T-helper 1 cell treated with Interleukin-12 subunit alpha and Interleukin-12 subunit beta and Interleukin-4 antibody, amounts not matched to agents 30 μg/mL and 1 μg/mL, for 36 hours (primary cell): ENCODE data around the gene PRRC2B.

Experiments
- H3K27ac Mint-ChIP-seq: one replicate; pipeline ENCODE4 v1.8.0; 2021; ENCODE audit warnings: mild to moderate bottlenecking, mixed read lengths
- H3K27me3 Mint-ChIP-seq: one replicate; pipeline ENCODE4 v1.8.0; 2021; ENCODE audit warnings: low read depth, mixed read lengths
- H3K36me3 Mint-ChIP-seq: one replicate; pipeline ENCODE4 v1.8.0; 2021; ENCODE audit warnings: low read depth, mixed read lengths
- H3K4me1 Mint-ChIP-seq: one replicate; pipeline ENCODE4 v1.8.0; 2021; ENCODE audit warnings: low read depth, mixed read lengths
- H3K4me3 Mint-ChIP-seq: one replicate; pipeline ENCODE4 v1.8.0; 2021; ENCODE audit warnings: mild to moderate bottlenecking, moderate library complexity, mixed read lengths
- H3K9me3 Mint-ChIP-seq: one replicate; pipeline ENCODE4 v1.8.0; 2021; ENCODE audit warnings: mixed read lengths

The PRRC2B gene

DNA sequence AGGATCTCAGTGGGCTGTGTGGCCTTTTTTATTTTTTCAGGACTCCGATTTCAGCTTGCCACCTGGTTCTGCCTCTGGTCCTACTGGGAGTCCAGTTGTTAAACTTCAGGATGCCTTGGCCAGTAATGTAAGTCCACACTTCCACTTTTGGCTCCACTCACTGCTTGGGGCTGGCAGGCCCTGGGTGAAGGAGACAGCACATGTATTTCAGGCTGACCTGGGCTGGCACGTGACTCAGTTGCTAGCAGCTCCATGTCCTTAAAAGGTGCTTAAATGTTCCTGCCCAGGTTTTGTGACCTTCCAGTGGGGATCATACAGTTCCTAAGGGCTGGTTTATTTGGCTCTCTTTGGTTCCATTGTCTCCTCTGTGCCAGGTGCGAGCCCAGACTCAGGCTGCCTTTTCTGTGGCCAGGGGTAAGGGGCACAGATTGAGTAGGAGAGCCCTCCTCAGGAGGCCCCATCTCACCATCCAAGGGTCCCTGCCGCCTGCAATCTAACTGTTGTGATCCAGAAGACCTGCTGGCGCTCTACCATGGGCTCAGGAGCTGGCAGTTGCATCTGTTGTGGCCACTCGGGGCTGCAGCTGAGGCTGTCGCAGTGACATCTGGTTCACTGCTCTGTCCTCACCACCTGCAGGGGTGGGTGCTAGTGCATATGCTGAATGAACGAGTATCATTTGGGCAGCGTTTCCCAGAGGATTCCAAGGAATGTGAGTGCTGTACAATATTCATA is 89.6 kb downstream of the PRRC2B start:
- Mint-ChIP-seq H3K27me3 (no peaks in the 10 kb centered on the region), H3K9me3 (no peaks in the 10 kb centered on the region), H3K36me3 (peaks cover 48% of the 10 kb centered on the region), H3K4me3 (no peak overlapping the region), H3K4me1 (peaks cover 3% of the 10 kb centered on the region), H3K27ac (no peak overlapping the region)

DNA sequence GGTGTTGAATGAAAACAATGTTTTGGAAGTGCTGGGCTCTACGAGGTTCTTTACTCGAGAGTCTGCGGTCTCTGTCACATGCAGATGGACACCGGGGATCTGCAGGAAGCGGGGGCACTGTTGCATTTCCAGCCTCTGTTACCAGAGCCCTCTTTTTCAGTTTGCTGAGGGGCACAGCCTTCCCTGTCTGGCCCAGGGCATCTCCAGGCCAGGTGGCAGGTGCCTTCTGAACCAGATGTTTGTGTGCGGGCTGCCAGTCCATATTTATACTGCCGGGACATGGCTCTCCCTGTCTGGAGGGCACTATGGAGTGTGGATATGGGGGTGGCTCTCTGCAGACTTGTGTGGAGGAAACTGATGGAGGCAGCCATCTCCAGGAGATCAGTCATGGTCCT is 90.2 kb downstream of the PRRC2B start:
- peaks cover 3% of the 10 kb centered on the region for H3K4me1 Mint-ChIP-seq
- H3K27me3 Mint-ChIP-seq, result no peaks in the 10 kb centered on the region
- H3K27ac Mint-ChIP-seq, result no peak overlapping the region
- no peak overlapping the region for H3K4me3 Mint-ChIP-seq
- H3K36me3 Mint-ChIP-seq, result peaks cover 50% of the 10 kb centered on the region
- no peaks in the 10 kb centered on the region for H3K9me3 Mint-ChIP-seq

DNA sequence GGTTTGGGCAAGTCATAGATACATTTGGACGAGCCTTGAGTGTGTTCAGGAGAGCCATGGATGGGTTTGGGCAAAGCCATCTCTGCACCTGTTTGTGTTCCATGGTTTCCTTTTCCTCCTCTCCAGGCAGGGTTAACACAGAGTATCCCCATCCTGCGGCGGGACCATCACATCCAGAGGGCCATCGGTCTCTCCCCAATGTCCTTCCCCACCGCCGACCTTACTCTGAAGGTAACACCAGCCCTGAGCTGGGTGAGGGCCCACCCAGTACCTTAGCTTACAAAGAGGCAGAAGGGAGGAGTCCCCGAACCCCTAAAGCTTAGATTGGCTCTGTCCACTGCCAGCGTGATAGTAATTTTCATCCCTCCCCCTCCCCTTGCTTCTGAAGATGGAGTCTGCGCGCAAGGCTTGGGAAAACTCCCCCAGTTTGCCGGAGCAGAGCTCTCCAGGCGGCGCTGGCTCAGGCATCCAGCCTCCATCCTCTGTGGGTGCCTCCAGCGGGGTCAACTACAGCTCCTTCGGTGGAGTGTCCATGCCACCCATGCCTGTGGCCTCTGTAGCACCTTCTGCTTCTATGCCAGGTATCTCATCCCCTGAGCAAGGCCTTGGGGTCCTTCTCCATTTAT is 90.8 kb downstream of the PRRC2B start:
- Mint-ChIP-seq H3K27me3 (no peaks in the 10 kb centered on the region), H3K27ac (no peak overlapping the region), H3K36me3 (peaks cover 50% of the 10 kb centered on the region), H3K4me3 (no peak overlapping the region), H3K9me3 (no peaks in the 10 kb centered on the region), H3K4me1 (peaks cover 3% of the 10 kb centered on the region)

DNA sequence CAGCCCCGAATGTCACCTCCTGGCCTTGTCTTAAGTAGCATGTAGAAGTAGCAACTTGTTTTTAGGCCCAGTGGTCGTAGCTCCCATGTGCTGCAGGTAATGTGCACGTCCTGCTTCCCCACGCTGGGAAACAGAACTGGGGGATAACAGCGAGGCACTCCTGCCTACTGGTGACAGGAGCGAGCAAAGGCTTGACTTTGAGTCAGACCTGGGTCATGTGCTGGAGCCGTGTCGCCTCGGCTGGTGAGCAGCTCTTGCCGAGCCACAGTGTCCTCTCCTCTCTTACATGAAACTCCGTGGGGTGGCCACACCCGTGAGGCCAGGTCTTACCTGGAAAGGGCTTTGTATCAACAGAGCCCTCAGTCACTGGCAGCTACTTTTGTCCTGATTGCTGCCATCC is 91.3 kb downstream of the PRRC2B start:
- Mint-ChIP-seq H3K27ac (no peak overlapping the region), H3K4me1 (peaks cover 4% of the 10 kb centered on the region), H3K27me3 (no peaks in the 10 kb centered on the region), H3K36me3 (peaks cover 54% of the 10 kb centered on the region), H3K9me3 (no peaks in the 10 kb centered on the region), H3K4me3 (no peak overlapping the region)

DNA sequence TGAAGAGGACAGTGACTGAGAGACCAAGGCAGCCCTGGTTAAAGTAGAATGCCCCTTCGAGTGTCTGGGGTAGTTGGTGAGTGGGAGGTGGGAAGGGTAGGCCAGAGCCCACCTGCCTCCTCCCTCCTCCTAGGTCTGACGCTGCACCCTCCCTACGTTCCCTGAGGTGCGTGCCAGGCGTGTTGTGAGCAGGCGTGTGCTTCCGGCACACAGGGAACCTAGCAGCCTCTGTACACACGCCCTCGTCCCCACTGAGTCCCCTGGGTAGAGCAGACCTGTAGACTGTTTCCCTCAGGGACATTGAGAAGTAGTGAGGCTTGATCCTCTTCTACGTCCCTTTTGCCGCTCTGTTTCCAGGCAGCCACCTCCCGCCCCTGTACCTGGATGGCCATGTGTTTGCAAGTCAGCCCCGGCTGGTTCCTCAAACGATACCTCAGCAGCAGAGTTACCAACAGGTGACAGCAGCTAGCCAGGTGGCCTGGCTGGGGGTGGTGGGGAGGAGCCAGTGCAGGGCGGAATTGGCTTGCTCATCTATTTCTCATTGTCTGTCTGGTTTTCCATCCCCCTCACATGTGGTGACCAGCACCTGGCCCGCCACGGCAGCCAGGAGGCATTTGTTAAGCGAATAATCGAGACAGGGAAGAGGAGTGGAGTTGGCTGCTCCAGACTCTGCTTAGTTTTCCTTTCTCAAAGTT is 92.0 kb downstream of the PRRC2B start:
- no peaks in the 10 kb centered on the region for H3K9me3 Mint-ChIP-seq
- no peak overlapping the region for H3K4me3 Mint-ChIP-seq
- peaks cover 60% of the 10 kb centered on the region for H3K36me3 Mint-ChIP-seq
- H3K27ac Mint-ChIP-seq, result no peak overlapping the region
- H3K27me3 Mint-ChIP-seq, result no peaks in the 10 kb centered on the region
- peaks cover 4% of the 10 kb centered on the region for H3K4me1 Mint-ChIP-seq

DNA sequence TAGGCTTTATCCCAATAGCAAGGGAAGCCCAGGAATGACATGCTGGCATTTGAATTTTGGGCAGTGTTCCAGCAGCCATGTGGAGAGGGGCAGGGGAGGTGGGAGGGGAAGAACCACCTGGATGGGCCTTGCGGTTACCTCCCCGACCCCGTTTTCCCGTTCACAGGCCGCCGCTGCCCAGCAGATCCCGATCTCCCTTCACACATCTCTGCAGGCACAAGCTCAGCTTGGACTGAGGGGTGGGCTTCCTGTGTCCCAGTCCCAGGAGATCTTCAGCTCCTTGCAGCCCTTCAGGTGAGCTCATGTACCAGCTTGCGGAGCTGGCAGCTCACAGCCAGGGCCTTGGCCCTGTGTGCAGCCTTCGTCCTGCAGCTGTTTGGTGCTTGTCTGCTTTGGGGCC is 93.1 kb downstream of the PRRC2B start:
- Mint-ChIP-seq H3K4me1 (peaks cover 4% of the 10 kb centered on the region), H3K27me3 (no peaks in the 10 kb centered on the region), H3K9me3 (no peaks in the 10 kb centered on the region), H3K36me3 (peaks cover 68% of the 10 kb centered on the region), H3K4me3 (no peak overlapping the region), H3K27ac (no peak overlapping the region)

DNA sequence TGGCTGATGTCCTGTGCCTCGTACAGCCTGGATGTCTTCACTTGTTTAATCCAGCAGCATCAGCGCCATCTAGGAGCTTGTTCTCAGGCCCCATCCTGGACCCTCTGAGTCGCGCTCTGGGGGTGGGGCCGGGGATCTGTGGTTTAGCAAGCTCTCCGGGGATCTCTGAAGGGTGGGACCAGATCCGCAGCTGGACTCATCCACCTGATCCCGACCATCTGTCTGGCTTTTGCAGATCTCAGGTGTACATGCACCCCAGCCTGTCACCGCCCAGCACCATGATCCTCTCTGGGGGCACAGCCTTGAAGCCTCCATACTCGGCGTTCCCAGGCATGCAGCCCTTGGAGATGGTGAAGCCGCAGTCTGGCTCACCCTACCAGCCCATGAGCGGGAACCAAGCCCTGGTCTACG is 93.7 kb downstream of the PRRC2B start:
- Mint-ChIP-seq H3K4me1 (peaks cover 4% of the 10 kb centered on the region), H3K4me3 (no peak overlapping the region), H3K27ac (no peak overlapping the region), H3K36me3 (peaks cover 64% of the 10 kb centered on the region), H3K27me3 (no peaks in the 10 kb centered on the region), H3K9me3 (no peaks in the 10 kb centered on the region)

DNA sequence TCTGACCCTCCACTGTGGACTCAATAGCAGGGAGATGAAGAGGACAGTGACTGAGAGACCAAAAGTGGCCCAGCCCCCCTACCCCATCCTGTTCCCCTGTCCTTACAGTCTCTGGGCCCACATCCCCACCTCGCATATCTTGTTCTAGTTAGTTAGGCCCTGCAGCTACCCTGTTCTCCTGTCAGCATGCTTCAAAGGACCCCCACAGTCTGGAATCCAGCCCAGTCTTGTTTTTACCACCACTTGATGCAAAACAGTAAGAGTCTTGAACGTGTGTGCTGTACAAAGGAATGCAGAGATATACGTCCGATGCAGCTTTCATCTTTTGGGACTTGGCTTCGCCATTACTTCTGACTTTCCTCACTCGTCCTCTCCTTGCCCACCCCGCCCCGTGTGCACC is 96.6 kb downstream of the PRRC2B start:
- no peaks in the 10 kb centered on the region for H3K9me3 Mint-ChIP-seq
- no peaks in the 10 kb centered on the region for H3K27me3 Mint-ChIP-seq
- H3K4me3 Mint-ChIP-seq, result no peak overlapping the region
- peaks cover 4% of the 10 kb centered on the region for H3K4me1 Mint-ChIP-seq
- H3K27ac Mint-ChIP-seq, result peak overlapping the region; percentile 55
- peaks cover 69% of the 10 kb centered on the region for H3K36me3 Mint-ChIP-seq

DNA sequence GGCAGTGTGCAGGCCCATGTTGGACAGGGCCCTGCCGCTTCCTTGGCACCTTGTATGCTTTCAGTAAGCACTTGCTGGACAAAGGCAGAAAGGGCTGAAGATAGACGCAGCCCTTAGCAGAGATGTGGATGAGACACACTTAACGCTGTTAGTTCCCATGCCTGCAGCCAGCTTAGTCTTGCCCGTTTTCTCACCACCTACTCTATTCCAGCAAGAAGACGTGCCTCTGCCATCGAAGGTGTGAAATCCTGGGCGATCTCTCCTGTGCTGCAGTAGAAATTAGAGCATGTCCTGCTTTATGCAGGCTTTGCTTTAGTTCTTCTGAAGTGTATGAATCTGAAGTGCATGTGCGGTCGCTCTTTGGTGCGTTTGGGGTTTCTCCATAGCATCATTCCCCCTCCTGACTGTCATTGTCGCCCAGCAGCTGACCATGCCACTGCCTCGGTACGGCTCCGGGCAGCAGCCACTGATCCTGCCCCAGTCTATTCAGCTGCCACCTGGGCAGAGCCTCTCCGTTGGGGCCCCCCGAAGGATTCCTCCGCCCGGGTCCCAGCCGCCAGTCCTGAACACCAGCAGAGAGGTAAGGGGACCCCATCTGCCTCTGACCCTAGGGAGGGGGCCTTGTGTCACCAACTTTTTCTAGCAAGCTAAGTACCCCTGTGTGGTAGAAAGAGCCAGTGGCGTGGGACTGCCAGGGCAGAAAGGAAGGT is 97.3 kb downstream of the PRRC2B start:
- Mint-ChIP-seq H3K36me3 (peaks cover 68% of the 10 kb centered on the region), H3K9me3 (no peaks in the 10 kb centered on the region), H3K27me3 (no peaks in the 10 kb centered on the region), H3K4me3 (no peak overlapping the region), H3K4me1 (peaks cover 4% of the 10 kb centered on the region), H3K27ac (peak overlapping the region; percentile 55)

DNA sequence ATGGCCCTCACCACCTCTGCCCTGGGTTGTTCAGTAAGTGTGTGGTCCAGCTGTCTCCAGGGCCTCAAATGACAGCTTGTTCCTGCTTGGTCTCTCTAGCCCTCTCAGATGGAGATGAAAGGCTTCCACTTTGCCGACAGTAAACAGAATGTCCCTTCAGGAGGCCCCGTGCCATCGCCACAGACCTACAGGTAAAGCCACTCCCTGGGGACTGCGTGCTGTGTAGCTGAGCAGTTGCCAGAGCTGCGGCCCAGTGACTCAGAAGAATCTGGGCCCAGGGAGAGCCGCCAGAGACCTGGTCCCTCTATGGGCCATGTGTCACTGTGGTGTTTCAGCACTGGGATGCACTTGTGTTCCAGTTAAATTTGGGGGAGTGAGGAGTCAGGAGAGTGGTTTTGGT is 98.2 kb downstream of the PRRC2B start:
- no peak overlapping the region for H3K4me3 Mint-ChIP-seq
- no peak overlapping the region for H3K27ac Mint-ChIP-seq

DNA sequence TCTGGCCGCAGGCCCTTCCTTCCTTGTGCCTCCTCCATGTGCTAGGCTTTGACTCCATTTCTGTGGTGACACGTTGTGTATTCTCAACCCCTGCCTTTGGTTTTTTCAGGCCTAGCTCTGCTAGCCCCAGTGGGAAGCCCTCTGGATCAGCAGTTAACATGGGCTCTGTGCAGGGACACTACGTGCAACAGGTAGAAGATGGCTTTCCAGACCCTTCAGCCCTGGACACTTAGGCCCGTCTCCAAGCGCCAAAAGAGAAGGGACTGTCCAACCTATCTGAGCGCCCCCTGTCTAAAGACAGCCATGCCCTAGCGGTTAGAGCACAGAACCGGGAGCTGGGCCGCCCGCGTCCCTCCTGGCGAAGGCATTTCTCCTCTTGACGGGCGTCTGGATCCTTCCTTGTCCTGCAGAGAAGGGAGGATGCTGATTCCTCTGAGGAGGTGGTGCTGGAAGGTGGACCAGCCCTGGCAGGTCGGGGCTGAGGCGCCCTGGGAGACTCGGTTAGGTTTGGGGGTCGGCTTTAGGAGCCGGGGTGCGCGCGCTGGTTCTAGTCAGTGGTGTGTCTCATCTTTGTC is 100.5 kb downstream of the PRRC2B start:
- no peak overlapping the region for H3K27ac Mint-ChIP-seq
- no peak overlapping the region for H3K4me3 Mint-ChIP-seq
- peaks cover 8% of the 10 kb centered on the region for H3K4me1 Mint-ChIP-seq
- peaks cover 53% of the 10 kb centered on the region for H3K36me3 Mint-ChIP-seq
- H3K9me3 Mint-ChIP-seq, result no peaks in the 10 kb centered on the region
- H3K27me3 Mint-ChIP-seq, result no peaks in the 10 kb centered on the region

More for the DNA sequence above, 98.2 kb downstream of the PRRC2B start:
- no peaks in the 10 kb centered on the region for H3K9me3 Mint-ChIP-seq
- H3K36me3 Mint-ChIP-seq, result peaks cover 62% of the 10 kb centered on the region
- peaks cover 2% of the 10 kb centered on the region for H3K4me1 Mint-ChIP-seq
- H3K27me3 Mint-ChIP-seq, result no peaks in the 10 kb centered on the region

DNA sequence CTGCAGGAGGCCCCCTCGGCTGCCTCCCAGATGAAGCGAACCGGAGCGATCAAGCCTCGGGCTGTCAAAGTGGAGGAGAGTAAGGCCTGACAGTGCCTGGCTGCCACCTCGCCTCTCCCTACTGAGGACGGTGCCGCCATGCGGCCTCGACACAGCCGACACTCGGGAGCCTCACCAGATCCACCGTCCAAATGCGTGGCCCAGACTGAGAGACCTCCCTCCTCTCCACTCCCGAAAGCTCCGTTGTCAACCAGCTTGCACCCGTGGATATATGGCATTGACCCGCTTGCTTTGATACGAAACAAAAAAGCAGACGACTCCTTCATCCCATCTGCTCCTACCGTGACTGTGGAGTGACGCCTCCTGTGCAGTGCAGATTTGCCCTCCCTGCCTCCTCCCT is 101.9 kb downstream of the PRRC2B start:
- H3K9me3 Mint-ChIP-seq, result no peaks in the 10 kb centered on the region
- peaks cover 19% of the 10 kb centered on the region for H3K4me1 Mint-ChIP-seq
- no peaks in the 10 kb centered on the region for H3K27me3 Mint-ChIP-seq
- H3K4me3 Mint-ChIP-seq, result no peak overlapping the region
- no peak overlapping the region for H3K27ac Mint-ChIP-seq
- H3K36me3 Mint-ChIP-seq, result peaks cover 48% of the 10 kb centered on the region

DNA sequence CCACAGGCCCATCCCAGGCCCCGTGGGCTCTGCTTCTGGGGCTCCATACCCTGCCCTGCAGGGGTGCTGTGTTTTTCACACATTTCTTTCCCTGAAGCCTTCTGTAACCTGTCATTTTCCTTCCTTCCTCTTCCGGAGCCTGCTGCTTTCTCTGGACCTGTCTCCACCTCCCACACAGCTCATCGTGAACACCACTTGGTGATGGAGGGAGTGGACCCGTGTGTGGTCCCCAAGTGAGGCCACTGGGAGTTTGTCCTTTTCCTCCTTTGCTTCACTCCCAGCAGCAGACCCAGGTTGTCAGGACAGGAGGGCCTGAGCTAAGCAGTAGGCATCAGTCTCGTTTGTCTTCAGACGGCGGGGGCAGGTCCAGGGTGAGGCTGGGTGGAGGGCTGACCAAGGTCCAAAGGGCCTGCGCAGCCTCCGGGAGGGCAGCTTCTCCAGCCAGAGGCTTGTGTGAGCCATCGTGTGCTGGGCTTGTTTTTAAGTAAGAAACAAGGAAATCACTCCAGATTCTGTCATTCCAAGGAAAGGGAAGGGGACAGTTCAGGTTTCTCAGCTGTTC is 103.0 kb downstream of the PRRC2B start:
- no peaks in the 10 kb centered on the region for H3K9me3 Mint-ChIP-seq
- peaks cover 27% of the 10 kb centered on the region for H3K4me1 Mint-ChIP-seq
- no peak overlapping the region for H3K27ac Mint-ChIP-seq
- H3K4me3 Mint-ChIP-seq, result no peak overlapping the region
- no peaks in the 10 kb centered on the region for H3K27me3 Mint-ChIP-seq
- H3K36me3 Mint-ChIP-seq, result peaks cover 41% of the 10 kb centered on the region

DNA sequence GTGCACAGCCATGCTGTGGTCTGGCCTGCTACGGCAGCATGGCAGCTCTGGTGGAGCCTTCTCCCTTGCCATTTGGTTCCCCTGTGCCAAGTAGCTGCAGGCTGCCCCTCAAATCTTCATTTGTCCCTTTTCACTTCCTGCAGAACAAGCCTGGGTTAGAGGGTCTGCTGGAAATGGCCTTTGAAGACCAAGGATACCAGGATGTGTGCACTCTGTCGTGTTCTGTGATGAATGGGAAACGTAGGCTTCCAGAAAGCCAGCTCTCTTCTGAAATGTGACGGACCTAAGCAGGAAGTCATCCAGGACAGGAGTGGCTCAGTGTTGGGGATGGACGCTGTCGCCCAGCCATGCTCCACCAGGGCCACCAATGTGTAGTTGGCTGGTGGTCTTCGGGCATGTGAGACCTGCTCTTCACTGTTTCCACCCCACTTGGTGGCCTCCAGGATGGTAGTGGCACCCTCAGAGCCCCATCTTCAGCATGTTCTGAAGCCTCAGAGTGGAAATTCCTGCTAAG is 105.4 kb downstream of the PRRC2B start:
- Mint-ChIP-seq H3K4me1 (peaks cover 36% of the 10 kb centered on the region), H3K27ac (peak overlapping the region; percentile 93), H3K36me3 (peaks cover 29% of the 10 kb centered on the region), H3K27me3 (no peaks in the 10 kb centered on the region), H3K4me3 (no peak overlapping the region), H3K9me3 (no peaks in the 10 kb centered on the region)
